GM12875 (cell line): Measurements from ENCODE around the gene ROBO1.

Experiments
- H3K4me3 ChIP-seq: one replicate; pipeline ENCODE4 v1.5.1; 2011; ENCODE audit warnings: low read depth, low read length, control low read depth
- CTCF ChIP-seq: IDR thresholded peaks from 2 replicates; pipeline ENCODE4 v1.5.1; 2011; ENCODE audit warnings: low read depth, mild to moderate bottlenecking, control low read depth, inconsistent platforms, low read length, moderate library complexity, borderline replicate concordance; ENCODE audit not compliant: insufficient read depth

The ROBO1 gene

GRCh38 chr3:78621061-78621716, 1146.6 kb downstream of the ROBO1 start:
- no peak overlapping the region for H3K4me3 ChIP-seq
- no peak for TF ChIP-seq CTCF

- TF ChIP-seq CTCF = no peak
Observed at GRCh38 chr3:78614486-78614885, 1153.3 kb downstream of the ROBO1 start.

GRCh38 chr3:78613421-78613879, 1154.3 kb downstream of the ROBO1 start:
- TF ChIP-seq CTCF = no peak
- H3K4me3 ChIP-seq = no peak overlapping the region

More at GRCh38 chr3:78614486-78614885, 1153.3 kb downstream of the ROBO1 start:
- no peak overlapping the region for H3K4me3 ChIP-seq

GRCh38 chr3:78611278-78611677, 1156.5 kb downstream of the ROBO1 start:
- no peak for TF ChIP-seq CTCF
- no peak overlapping the region for H3K4me3 ChIP-seq

- H3K4me3 ChIP-seq = no peak overlapping the region
- no peak for TF ChIP-seq CTCF
Observed at GRCh38 chr3:78610462-78611125, 1157.2 kb downstream of the ROBO1 start.

- no peak overlapping the region for H3K4me3 ChIP-seq
- no peak for TF ChIP-seq CTCF
Observed at GRCh38 chr3:78606756-78607155, 1161.0 kb downstream of the ROBO1 start.

- no peak overlapping the region for H3K4me3 ChIP-seq
- TF ChIP-seq CTCF = no peak
Observed at GRCh38 chr3:78605178-78605577, 1162.6 kb downstream of the ROBO1 start.
